DMS153 treated with DMSO at 0.1 percent for 48 hours (cell line): ENCODE results near the gene OR2K2.
"Not testable (repeated sequence)": the region's sequence is repeated elsewhere in the genome, so short reads cannot be mapped to it uniquely, and the experiment has no call there.

Experiments
- DNase-seq: peaks from one replicate; lab custom pipeline; 2025; ENCODE audit not compliant: unreplicated experiment; lab: John Stamatoyannopoulos, UW

Gene OR2K2

GRCh38 chr9:111298731-111299598 lies 31.1 kb downstream of the OR2K2 start:
- DNase-seq, result peak; percentile 64

- DNase-seq, result no peak
Measured at GRCh38 chr9:111298111-111298510, 31.9 kb downstream of the OR2K2 start.

GRCh38 chr9:111297066-111297824 lies 32.8 kb downstream of the OR2K2 start:
- DNase-seq, result no peak

GRCh38 chr9:111294691-111295451 lies 35.2 kb downstream of the OR2K2 start:
- DNase-seq, result no peak

- no peak for DNase-seq
Measured at GRCh38 chr9:111287127-111287526, 42.9 kb downstream of the OR2K2 start.

- no peak for DNase-seq
Measured at GRCh38 chr9:111284703-111285102, 45.3 kb downstream of the OR2K2 start.

- DNase-seq, result no peak
Measured at GRCh38 chr9:111282845-111283244, 47.2 kb downstream of the OR2K2 start.

GRCh38 chr9:111280795-111281194 lies 49.2 kb downstream of the OR2K2 start:
- not testable (repeated sequence) for DNase-seq
